ENCODE measurements around the gene LIPJ. TPM values are rescaled to one million over a fixed set of nuclear protein-coding genes. Genes with fewer than 3 reads are reported as not detected.

The LIPJ gene
- total and polyA plus RNA-seq, 2 of the 13 experiments (the other 11 are each of a cell fraction or from before 2014, with no cell fraction given): not detected

DNA sequence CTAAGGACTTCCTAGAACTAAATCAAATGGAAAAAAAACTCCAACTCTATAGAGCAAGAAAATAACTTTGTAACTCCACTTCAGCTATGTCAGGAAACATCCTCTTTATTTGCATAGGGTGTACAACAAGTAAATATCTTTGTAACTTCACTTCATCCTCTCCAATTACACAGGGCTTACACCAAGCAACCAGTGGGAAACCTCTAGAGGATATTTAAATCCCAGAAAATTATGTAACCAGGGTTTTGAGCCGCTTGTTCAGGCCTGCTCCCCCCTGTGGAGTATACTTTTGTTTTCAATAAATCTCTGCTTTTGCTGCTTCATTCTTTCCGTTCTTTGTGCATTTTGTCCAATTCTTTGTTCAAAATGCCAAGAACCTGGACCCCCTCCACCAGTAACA lies 22.2 kb downstream of the LIPJ start:
- no peaks in the 10 kb centered on the region for H4K20me1 ChIP-seq (ENCODE audit: insufficient read depth, low read length)
- ATAC-seq (no peak), DNase-seq (ENCODE audit: low spot score) (no peak), FAIRE-seq (no peak)
- no peak overlapping the region for H3K27ac ChIP-seq (ENCODE audit: extremely low read length, insufficient read depth, low read length)
- no peak overlapping the region for H3K4me3 ChIP-seq (replicated peaks in 1 of 3; ENCODE audit: insufficient read depth in 1 of 3, low read depth in 2 of 3, low read length in 3 of 3)
- in situ Hi-C loops (cut with HindIII; ENCODE audit: extremely low pct_ligation_motif_present, low pct_unique_long_range_greater_than_20kb) (no loop called here), intact Hi-C loops (cut with micrococcal nuclease; ENCODE audit: unreplicated experiment) (no loop called here)
- CTCF ChIA-PET (ENCODE audit: low intra/inter-chr PET ratio, low total read pairs): no interaction called here
- no peaks in the 10 kb centered on the region for H3K4me1 ChIP-seq (ENCODE audit: insufficient read depth, low read length)
- POLR2A ChIA-PET: no interaction called here
- no peaks in the 10 kb centered on the region for H3K27me3 ChIP-seq (ENCODE audit: control insufficient read depth in 1 of 2, insufficient read depth in 2 of 2, low read length in 2 of 2)
- H3K79me2 ChIP-seq (ENCODE audit: insufficient read depth, low read length): no peaks in the 10 kb centered on the region
- H3K36me3 ChIP-seq (replicated peaks in 1 of 2; ENCODE audit: control insufficient read depth in 1 of 2, insufficient read depth in 2 of 2, low read length in 2 of 2): no peaks in the 10 kb centered on the region
- H2AFZ ChIP-seq (ENCODE audit: low read length): no peak overlapping the region
- 24% methylated on average over 2 of the region's 2 CpGs for WGBS (ENCODE audit: low lambda C conversion rate)
- H3K4me2 ChIP-seq (ENCODE audit: low read depth, low read length): no peak overlapping the region
- H3K9me3 ChIP-seq (ENCODE audit: low read length): no peaks in the 10 kb centered on the region
- BruUV-seq (replicated peaks): no TSS peak
- TF ChIP-seq, protein P1, sequence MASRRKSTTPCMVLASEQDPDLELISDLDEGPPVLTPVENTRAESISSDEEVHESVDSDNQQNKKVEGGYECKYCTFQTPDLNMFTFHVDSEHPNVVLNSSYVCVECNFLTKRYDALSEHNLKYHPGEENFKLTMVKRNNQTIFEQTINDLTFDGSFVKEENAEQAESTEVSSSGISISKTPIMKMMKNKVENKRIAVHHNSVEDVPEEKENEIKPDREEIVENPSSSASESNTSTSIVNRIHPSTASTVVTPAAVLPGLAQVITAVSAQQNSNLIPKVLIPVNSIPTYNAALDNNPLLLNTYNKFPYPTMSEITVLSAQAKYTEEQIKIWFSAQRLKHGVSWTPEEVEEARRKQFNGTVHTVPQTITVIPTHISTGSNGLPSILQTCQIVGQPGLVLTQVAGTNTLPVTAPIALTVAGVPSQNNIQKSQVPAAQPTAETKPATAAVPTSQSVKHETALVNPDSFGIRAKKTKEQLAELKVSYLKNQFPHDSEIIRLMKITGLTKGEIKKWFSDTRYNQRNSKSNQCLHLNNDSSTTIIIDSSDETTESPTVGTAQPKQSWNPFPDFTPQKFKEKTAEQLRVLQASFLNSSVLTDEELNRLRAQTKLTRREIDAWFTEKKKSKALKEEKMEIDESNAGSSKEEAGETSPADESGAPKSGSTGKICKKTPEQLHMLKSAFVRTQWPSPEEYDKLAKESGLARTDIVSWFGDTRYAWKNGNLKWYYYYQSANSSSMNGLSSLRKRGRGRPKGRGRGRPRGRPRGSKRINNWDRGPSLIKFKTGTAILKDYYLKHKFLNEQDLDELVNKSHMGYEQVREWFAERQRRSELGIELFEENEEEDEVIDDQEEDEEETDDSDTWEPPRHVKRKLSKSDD (CRISPR knock-in tag; IDR thresholded peaks at IDR 0.05; ENCODE audit: low read depth): no peak
- TF ChIP-seq, protein P2, sequence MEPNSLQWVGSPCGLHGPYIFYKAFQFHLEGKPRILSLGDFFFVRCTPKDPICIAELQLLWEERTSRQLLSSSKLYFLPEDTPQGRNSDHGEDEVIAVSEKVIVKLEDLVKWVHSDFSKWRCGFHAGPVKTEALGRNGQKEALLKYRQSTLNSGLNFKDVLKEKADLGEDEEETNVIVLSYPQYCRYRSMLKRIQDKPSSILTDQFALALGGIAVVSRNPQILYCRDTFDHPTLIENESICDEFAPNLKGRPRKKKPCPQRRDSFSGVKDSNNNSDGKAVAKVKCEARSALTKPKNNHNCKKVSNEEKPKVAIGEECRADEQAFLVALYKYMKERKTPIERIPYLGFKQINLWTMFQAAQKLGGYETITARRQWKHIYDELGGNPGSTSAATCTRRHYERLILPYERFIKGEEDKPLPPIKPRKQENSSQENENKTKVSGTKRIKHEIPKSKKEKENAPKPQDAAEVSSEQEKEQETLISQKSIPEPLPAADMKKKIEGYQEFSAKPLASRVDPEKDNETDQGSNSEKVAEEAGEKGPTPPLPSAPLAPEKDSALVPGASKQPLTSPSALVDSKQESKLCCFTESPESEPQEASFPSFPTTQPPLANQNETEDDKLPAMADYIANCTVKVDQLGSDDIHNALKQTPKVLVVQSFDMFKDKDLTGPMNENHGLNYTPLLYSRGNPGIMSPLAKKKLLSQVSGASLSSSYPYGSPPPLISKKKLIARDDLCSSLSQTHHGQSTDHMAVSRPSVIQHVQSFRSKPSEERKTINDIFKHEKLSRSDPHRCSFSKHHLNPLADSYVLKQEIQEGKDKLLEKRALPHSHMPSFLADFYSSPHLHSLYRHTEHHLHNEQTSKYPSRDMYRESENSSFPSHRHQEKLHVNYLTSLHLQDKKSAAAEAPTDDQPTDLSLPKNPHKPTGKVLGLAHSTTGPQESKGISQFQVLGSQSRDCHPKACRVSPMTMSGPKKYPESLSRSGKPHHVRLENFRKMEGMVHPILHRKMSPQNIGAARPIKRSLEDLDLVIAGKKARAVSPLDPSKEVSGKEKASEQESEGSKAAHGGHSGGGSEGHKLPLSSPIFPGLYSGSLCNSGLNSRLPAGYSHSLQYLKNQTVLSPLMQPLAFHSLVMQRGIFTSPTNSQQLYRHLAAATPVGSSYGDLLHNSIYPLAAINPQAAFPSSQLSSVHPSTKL (CRISPR knock-in tag; IDR thresholded peaks at IDR 0.05): no peak
- TF ChIP-seq, protein P3, sequence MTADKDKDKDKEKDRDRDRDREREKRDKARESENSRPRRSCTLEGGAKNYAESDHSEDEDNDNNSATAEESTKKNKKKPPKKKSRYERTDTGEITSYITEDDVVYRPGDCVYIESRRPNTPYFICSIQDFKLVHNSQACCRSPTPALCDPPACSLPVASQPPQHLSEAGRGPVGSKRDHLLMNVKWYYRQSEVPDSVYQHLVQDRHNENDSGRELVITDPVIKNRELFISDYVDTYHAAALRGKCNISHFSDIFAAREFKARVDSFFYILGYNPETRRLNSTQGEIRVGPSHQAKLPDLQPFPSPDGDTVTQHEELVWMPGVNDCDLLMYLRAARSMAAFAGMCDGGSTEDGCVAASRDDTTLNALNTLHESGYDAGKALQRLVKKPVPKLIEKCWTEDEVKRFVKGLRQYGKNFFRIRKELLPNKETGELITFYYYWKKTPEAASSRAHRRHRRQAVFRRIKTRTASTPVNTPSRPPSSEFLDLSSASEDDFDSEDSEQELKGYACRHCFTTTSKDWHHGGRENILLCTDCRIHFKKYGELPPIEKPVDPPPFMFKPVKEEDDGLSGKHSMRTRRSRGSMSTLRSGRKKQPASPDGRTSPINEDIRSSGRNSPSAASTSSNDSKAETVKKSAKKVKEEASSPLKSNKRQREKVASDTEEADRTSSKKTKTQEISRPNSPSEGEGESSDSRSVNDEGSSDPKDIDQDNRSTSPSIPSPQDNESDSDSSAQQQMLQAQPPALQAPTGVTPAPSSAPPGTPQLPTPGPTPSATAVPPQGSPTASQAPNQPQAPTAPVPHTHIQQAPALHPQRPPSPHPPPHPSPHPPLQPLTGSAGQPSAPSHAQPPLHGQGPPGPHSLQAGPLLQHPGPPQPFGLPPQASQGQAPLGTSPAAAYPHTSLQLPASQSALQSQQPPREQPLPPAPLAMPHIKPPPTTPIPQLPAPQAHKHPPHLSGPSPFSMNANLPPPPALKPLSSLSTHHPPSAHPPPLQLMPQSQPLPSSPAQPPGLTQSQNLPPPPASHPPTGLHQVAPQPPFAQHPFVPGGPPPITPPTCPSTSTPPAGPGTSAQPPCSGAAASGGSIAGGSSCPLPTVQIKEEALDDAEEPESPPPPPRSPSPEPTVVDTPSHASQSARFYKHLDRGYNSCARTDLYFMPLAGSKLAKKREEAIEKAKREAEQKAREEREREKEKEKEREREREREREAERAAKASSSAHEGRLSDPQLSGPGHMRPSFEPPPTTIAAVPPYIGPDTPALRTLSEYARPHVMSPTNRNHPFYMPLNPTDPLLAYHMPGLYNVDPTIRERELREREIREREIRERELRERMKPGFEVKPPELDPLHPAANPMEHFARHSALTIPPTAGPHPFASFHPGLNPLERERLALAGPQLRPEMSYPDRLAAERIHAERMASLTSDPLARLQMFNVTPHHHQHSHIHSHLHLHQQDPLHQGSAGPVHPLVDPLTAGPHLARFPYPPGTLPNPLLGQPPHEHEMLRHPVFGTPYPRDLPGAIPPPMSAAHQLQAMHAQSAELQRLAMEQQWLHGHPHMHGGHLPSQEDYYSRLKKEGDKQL (CRISPR knock-in tag; IDR thresholded peaks at IDR 0.05; ENCODE audit: low read depth): no peak
- TF ChIP-seq MLLT10 (CRISPR knock-in tag; IDR thresholded peaks at IDR 0.05): no peak
- TF ChIP-seq ZNF160 (CRISPR knock-in tag; IDR thresholded peaks at IDR 0.05): no peak
- no peak for TF ChIP-seq ZNF44 (CRISPR knock-in tag; IDR thresholded peaks at IDR 0.05)
- no peak for TF ChIP-seq ZNF615 (CRISPR knock-in tag; IDR thresholded peaks at IDR 0.05; ENCODE audit: borderline replicate concordance)
- no peak for TF ChIP-seq TAF1 (CRISPR knock-in tag; IDR thresholded peaks at IDR 0.05)
- H3K9ac ChIP-seq (ENCODE audit: insufficient read depth, low read depth, low read length): no peak overlapping the region
